HG02571 (cell line): Measurements from ENCODE around the gene ARHGAP26.

Experiments
- ATAC-seq: cut with Tn5 transposase; IDR thresholded peaks from one replicate; pipeline ENCODE4 v1.9.1; 2021; ENCODE audit warnings: mild to moderate bottlenecking, moderate library complexity; ENCODE audit not compliant: unreplicated experiment

ARHGAP26 gene

GRCh38 chr5:143227301-143227700 is 457.1 kb downstream of the ARHGAP26 start:
- no peak for ATAC-seq

GRCh38 chr5:143228597-143229293 is 458.6 kb downstream of the ARHGAP26 start:
- ATAC-seq: no peak

GRCh38 chr5:143229426-143229895 is 459.3 kb downstream of the ARHGAP26 start:
- ATAC-seq: peak; percentile 41

- ATAC-seq: peak; percentile 91
These were observed 459.9 kb downstream of the ARHGAP26 start for GRCh38 chr5:143229896-143230675.

GRCh38 chr5:143230676-143230996 is 460.5 kb downstream of the ARHGAP26 start:
- no peak for ATAC-seq

GRCh38 chr5:143231416-143231815 is 461.2 kb downstream of the ARHGAP26 start:
- ATAC-seq: no peak

GRCh38 chr5:143231973-143232812 is 462.0 kb downstream of the ARHGAP26 start:
- no peak for ATAC-seq

GRCh38 chr5:143233031-143233430 is 462.9 kb downstream of the ARHGAP26 start:
- ATAC-seq: no peak

GRCh38 chr5:143234162-143234842 is 464.1 kb downstream of the ARHGAP26 start:
- no peak for ATAC-seq

- no peak for ATAC-seq
These were observed 465.2 kb downstream of the ARHGAP26 start for GRCh38 chr5:143235423-143235822.

- no peak for ATAC-seq
These were observed 466.5 kb downstream of the ARHGAP26 start for GRCh38 chr5:143236682-143237081.

GRCh38 chr5:143237664-143238063 is 467.5 kb downstream of the ARHGAP26 start:
- ATAC-seq: no peak

GRCh38 chr5:143238620-143239019 is 468.4 kb downstream of the ARHGAP26 start:
- no peak for ATAC-seq

- ATAC-seq: no peak
These were observed 469.8 kb downstream of the ARHGAP26 start for GRCh38 chr5:143239882-143240518.

- ATAC-seq: no peak
These were observed 471.7 kb downstream of the ARHGAP26 start for GRCh38 chr5:143241892-143242291.

- no peak for ATAC-seq
These were observed 472.9 kb downstream of the ARHGAP26 start for GRCh38 chr5:143243103-143243502.

GRCh38 chr5:143244000-143244736 is 474.0 kb downstream of the ARHGAP26 start:
- no peak for ATAC-seq

GRCh38 chr5:143244990-143245389 is 474.8 kb downstream of the ARHGAP26 start:
- ATAC-seq: no peak

- no peak for ATAC-seq
These were observed 475.9 kb downstream of the ARHGAP26 start for GRCh38 chr5:143245929-143246561.
